Testis (tissue), 2 donors: ENCODE measurements around the gene PSMB7.

Experiments
- CTCF ChIP-seq, 3 experiments: fragments of 450-650 bp in 2 of 3; fragments of 200-600 bp in 1 of 3; sonication (generic) in 1 of 3; IDR thresholded peaks; one replicate each; pipeline ENCODE4 v1.5.1; 2016 to 2019; ENCODE audit warnings: antibody characterized with exemption in 3 of 3, mild to moderate bottlenecking in 2 of 3, moderate library complexity in 1 of 3
- POLR2A ChIP-seq: fragments of 450-650 bp; IDR thresholded peaks from one replicate; pipeline ENCODE4 v1.6.1; 2017; ENCODE audit warnings: antibody characterized with exemption, mild to moderate bottlenecking, moderate library complexity

DNA sequence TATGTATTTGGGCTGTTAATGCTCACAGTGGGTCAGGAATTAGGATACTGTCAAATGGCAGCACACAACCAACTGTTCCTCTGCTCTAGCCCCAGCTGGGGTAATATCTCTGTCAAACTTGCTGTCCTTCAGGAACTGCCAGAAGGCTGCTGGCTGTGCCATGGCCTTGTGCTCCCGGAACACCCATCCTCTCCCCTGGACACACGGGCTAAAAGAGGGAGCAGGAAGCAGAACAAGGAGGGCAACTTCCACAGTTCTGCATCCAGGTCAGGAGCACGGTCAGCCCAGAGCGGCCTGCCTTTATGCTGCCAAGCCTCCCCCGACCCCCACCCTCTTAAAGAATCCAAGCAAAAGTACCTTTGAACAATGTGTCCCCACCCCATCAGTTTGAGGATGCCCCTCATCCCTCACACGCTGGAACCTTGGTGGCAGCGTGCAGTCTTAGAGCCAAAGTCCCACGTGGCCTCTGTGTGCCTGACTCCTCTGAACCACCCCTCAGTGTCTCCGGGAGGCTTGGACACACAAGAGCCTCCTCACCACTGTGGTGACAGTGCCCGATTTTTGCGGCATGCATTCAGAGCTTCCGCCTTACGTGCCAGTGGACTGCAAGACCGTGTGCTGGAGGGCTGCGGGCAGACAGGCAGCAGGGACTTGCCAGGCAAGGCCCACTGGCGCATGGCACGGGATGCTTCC, 60.8 kb downstream of the PSMB7 start:
- no peak for TF ChIP-seq POLR2A
- no peak for TF ChIP-seq CTCF (IDR thresholded peaks at IDR 0.05)
